Activated B cell treated with CpG ODN at 0.5 μM for 24 hours (primary cell): ENCODE data around the gene AGAP1. TPM values are rescaled to one million over a fixed set of nuclear protein-coding genes. Genes with fewer than 3 reads are reported as not detected.

Experiments
- ATAC-seq: fragments of 200-7000 bp; cut with Tn5 transposase; one replicate; pipeline ENCODE4 v1.10.0; 2021; ENCODE audit warnings: low read depth, mild to moderate bottlenecking, moderate library complexity
- CTCF ChIA-PET: fragments of 350-600 bp; sonication (Branson Sonifier 250); formaldehyde crosslinking; loops from one replicate; lab custom pipeline; 2021; ENCODE audit warnings: antibody characterized with exemption; lab: Charles Lee
- POLR2A ChIA-PET: fragments of 350-600 bp; sonication (Branson Sonifier 250); formaldehyde crosslinking; loops from one replicate; lab custom pipeline; 2021; ENCODE audit warnings: antibody characterized with exemption; lab: Charles Lee
- DNase-seq: peaks from one replicate; pipeline ENCODE4 v3.0.0; 2022
- H3K27ac Mint-ChIP-seq: one replicate; pipeline ENCODE4 v1.8.0; 2020; ENCODE audit warnings: mixed read lengths
- H3K27me3 Mint-ChIP-seq: one replicate; pipeline ENCODE4 v1.8.0; 2021; ENCODE audit warnings: mixed read lengths
- H3K36me3 Mint-ChIP-seq: one replicate; pipeline ENCODE4 v1.8.0; 2021; ENCODE audit warnings: low read depth, mixed read lengths
- H3K4me1 Mint-ChIP-seq: one replicate; pipeline ENCODE4 v1.8.0; 2021; ENCODE audit warnings: mixed read lengths
- H3K4me3 Mint-ChIP-seq: one replicate; pipeline ENCODE4 v1.8.0; 2020; ENCODE audit warnings: mild to moderate bottlenecking, mixed read lengths
- H3K9me3 Mint-ChIP-seq: one replicate; pipeline ENCODE4 v1.8.0; 2020; ENCODE audit warnings: mixed read lengths
- CTCF ChIP-seq: fragments of 200-600 bp; IDR thresholded peaks from one replicate; pipeline ENCODE4 v1.8.0; 2022; ENCODE audit warnings: antibody characterized with exemption, mild to moderate bottlenecking
- intact Hi-C: fragments of 100-400 bp; cut with micrococcal nuclease; formaldehyde crosslinking; loops from one replicate; pipeline ENCODE4 v1.15.1; 2024
- total RNA-seq: library from RNA; stranded (reverse); gene quantifications from 2 replicates; pipeline ENCODE4 v1.2.3, GENCODE V29; 2022

Gene AGAP1
- total RNA-seq, 1 donor from 2014 or later: not detected

- ChIA-PET POLR2A (no interaction called here), CTCF (no interaction called here)
- intact Hi-C loops: no loop called here
- H3K9me3 Mint-ChIP-seq: no peaks in the 10 kb centered on the region
- no peak for TF ChIP-seq CTCF
- H3K4me1 Mint-ChIP-seq: no peaks in the 10 kb centered on the region
- no peak overlapping the region for H3K4me3 Mint-ChIP-seq
- no peak for ATAC-seq
- no peaks in the 10 kb centered on the region for H3K36me3 Mint-ChIP-seq
- H3K27ac Mint-ChIP-seq: no peak overlapping the region
- DNase-seq: no peak
- H3K27me3 Mint-ChIP-seq: no peaks in the 10 kb centered on the region
Measured at GRCh38 chr2:235958931-235959410, 465.1 kb downstream of the AGAP1 start.

- Mint-ChIP-seq H3K4me1 (no peaks in the 10 kb centered on the region), H3K27ac (no peak overlapping the region), H3K9me3 (no peaks in the 10 kb centered on the region), H3K27me3 (no peaks in the 10 kb centered on the region), H3K4me3 (no peak overlapping the region), H3K36me3 (no peaks in the 10 kb centered on the region)
- DNase-seq (no peak), ATAC-seq (no peak)
- POLR2A ChIA-PET: no interaction called here
- intact Hi-C loops: no loop called here
- TF ChIP-seq CTCF: no peak
- CTCF ChIA-PET: no interaction called here
Measured at GRCh38 chr2:235960011-235960715, 466.3 kb downstream of the AGAP1 start.

- Mint-ChIP-seq H3K9me3 (no peaks in the 10 kb centered on the region), H3K4me3 (no peak overlapping the region), H3K36me3 (no peaks in the 10 kb centered on the region), H3K4me1 (no peaks in the 10 kb centered on the region), H3K27me3 (no peaks in the 10 kb centered on the region), H3K27ac (no peak overlapping the region)
- ChIA-PET CTCF (no interaction called here), POLR2A (no interaction called here)
- DNase-seq: no peak
- intact Hi-C loops: no loop called here
- TF ChIP-seq CTCF: no peak
- no peak for ATAC-seq
Measured at GRCh38 chr2:235960716-235961640, 467.1 kb downstream of the AGAP1 start.

- no peak for TF ChIP-seq CTCF
- ChIA-PET CTCF (no interaction called here), POLR2A (no interaction called here)
- no peak for ATAC-seq
- H3K36me3 Mint-ChIP-seq: no peaks in the 10 kb centered on the region
- no peak for DNase-seq
- intact Hi-C loops: no loop called here
- no peak overlapping the region for H3K27ac Mint-ChIP-seq
- H3K4me3 Mint-ChIP-seq: no peak overlapping the region
- no peaks in the 10 kb centered on the region for H3K9me3 Mint-ChIP-seq
- no peaks in the 10 kb centered on the region for H3K27me3 Mint-ChIP-seq
- no peaks in the 10 kb centered on the region for H3K4me1 Mint-ChIP-seq
Measured at GRCh38 chr2:235961711-235962110, 467.9 kb downstream of the AGAP1 start.
